Keratinocyte (primary cell): ENCODE results near the gene IGFBP5. TPM values are rescaled to one million over a fixed set of nuclear protein-coding genes. Genes with fewer than 3 reads are reported as not detected.

ENCODE experiments used
- DNase-seq: peaks from one replicate; pipeline ENCODE4 v3.0.0-alpha.2; 2011; ENCODE audit warnings: low read depth, missing footprints, low spot score
- FAIRE-seq: peaks from 2 replicates; lab custom pipeline; 2011; peaks lifted over from hg19 to GRCh38; lab: Jason Lieb, UNC
- H2AFZ ChIP-seq: 2 replicates; pipeline ENCODE4 v1.6.0; 2012; ENCODE audit warnings: low read length, control low read depth, inconsistent platforms; ENCODE audit not compliant: control insufficient read depth
- H3K27ac ChIP-seq: 2 replicates; pipeline ENCODE4 v1.5.1; 2011; ENCODE audit warnings: low read length; ENCODE audit not compliant: control insufficient read depth, insufficient read depth
- H3K27me3 ChIP-seq: 3 replicates; pipeline ENCODE4 v1.6.0; 2011; ENCODE audit warnings: low read length; ENCODE audit not compliant: control insufficient read depth, insufficient read depth; ENCODE audit errors: extremely low read depth
- H3K36me3 ChIP-seq, 2 experiments: 2 replicates in 1 of 2; 3 replicates in 1 of 2; pipeline ENCODE4 v1.5.1; 2011; ENCODE audit warnings: low read length in 2 of 2, mild to moderate bottlenecking in 1 of 2; ENCODE audit not compliant: control insufficient read depth in 2 of 2, insufficient read depth in 2 of 2; ENCODE audit errors: extremely low read depth in 1 of 2
- H3K4me1 ChIP-seq: 3 replicates; pipeline ENCODE4 v1.5.1; 2011; ENCODE audit warnings: low read length; ENCODE audit not compliant: control insufficient read depth, insufficient read depth; ENCODE audit errors: extremely low read depth
- H3K4me2 ChIP-seq: 3 replicates; pipeline ENCODE4 v1.6.0; 2011; ENCODE audit warnings: low read depth, low read length; ENCODE audit not compliant: control insufficient read depth, insufficient read depth; ENCODE audit errors: extremely low read depth
- H3K4me3 ChIP-seq, 3 experiments: fragments of 200-600 bp in 1 of 3; sonication (generic) in 1 of 3; 2 replicates in 2 of 3; 3 replicates in 1 of 3; pipeline ENCODE4 v1.5.1; 2011 to 2016; ENCODE audit warnings: low read length in 3 of 3, mild to moderate bottlenecking in 3 of 3, control low read depth in 2 of 3, inconsistent platforms in 1 of 3, low read depth in 1 of 3, mixed read lengths in 1 of 3, mixed run types in 1 of 3, moderate library complexity in 1 of 3; ENCODE audit not compliant: control insufficient read depth in 2 of 3, insufficient read depth in 2 of 3; ENCODE audit errors: extremely low read depth in 1 of 3
- H3K79me2 ChIP-seq: 2 replicates; pipeline ENCODE4 v1.6.0; 2012; ENCODE audit warnings: low read length; ENCODE audit not compliant: control insufficient read depth, insufficient read depth
- H3K9ac ChIP-seq: 3 replicates; pipeline ENCODE4 v1.6.0; 2011; ENCODE audit warnings: low read length; ENCODE audit not compliant: control insufficient read depth, insufficient read depth; ENCODE audit errors: extremely low read depth
- H3K9me1 ChIP-seq: 3 replicates; pipeline ENCODE4 v1.6.0; 2011; ENCODE audit warnings: low read length; ENCODE audit not compliant: control insufficient read depth, insufficient read depth; ENCODE audit errors: extremely low read depth
- H3K9me3 ChIP-seq: 2 replicates; pipeline ENCODE4 v1.5.1; 2012; ENCODE audit warnings: low read depth, low read length; ENCODE audit not compliant: control insufficient read depth
- H4K20me1 ChIP-seq: 3 replicates; pipeline ENCODE4 v1.6.0; 2011; ENCODE audit warnings: low read length; ENCODE audit not compliant: control insufficient read depth, insufficient read depth; ENCODE audit errors: extremely low read depth
- CTCF ChIP-seq, 3 experiments: IDR thresholded peaks in 1 of 3; conservative IDR thresholded peaks in 1 of 3; optimal IDR thresholded peaks in 1 of 3; 2 replicates in 2 of 3; 3 replicates in 1 of 3; pipeline versions ENCODE3 to v1.5.1; 2011; ENCODE audit warnings: low read length in 3 of 3, mild to moderate bottlenecking in 3 of 3, moderate library complexity in 2 of 3, control low read depth in 1 of 3, inconsistent platforms in 1 of 3; ENCODE audit not compliant: insufficient read depth in 2 of 3; ENCODE audit errors: extremely low read depth in 1 of 3
- EZH2 ChIP-seq: IDR thresholded peaks from one replicate; pipeline ENCODE4 v1.6.1; 2012; ENCODE audit warnings: inconsistent platforms, mild to moderate bottlenecking, low read length, moderate library complexity
- dilution Hi-C: fragments of 300-500 bp; cut with MboI; formaldehyde crosslinking; loops from one replicate; pipeline ENCODE4 v1.7.0; 2020; ENCODE audit warnings: low sequenced_read_pairs; ENCODE audit not compliant: extremely low pct_ligation_motif_present
- polyA plus RNA-seq, 5 experiments: library from polyadenylated mRNA; depleted of rRNA in 3 of 5; stranded (reverse) in 3 of 5; stranded (forward) in 1 of 5; unstranded in 1 of 5; fragments of >200 nt; gene quantifications; 1 replicate in 1 of 5; 2 replicates in 3 of 5; 3 replicates in 1 of 5; pipeline versions ENCODE4 v1.2.1 to v1.2.3, GENCODE V29; 2011 to 2012; ENCODE audit warnings: missing spikeins in 2 of 5, low read depth in 1 of 5, low replicate concordance in 1 of 5

IGFBP5 gene
- polyA plus RNA-seq, 1 donor (not counting 4 experiments of a cell fraction or from before 2014, with no cell fraction given) = 1.1 TPM

- H3K27ac ChIP-seq = peak overlapping the region; percentile 48
- H2AFZ ChIP-seq = peak overlapping the region; percentile 96
- peak overlapping the region; percentile 44 for H3K4me2 ChIP-seq
- dilution Hi-C loops = no loop called here
- DNase-seq = no peak
- peak; percentile 58 for FAIRE-seq
- H4K20me1 ChIP-seq = no peaks in the 10 kb centered on the region
- TF ChIP-seq CTCF (optimal IDR thresholded peaks at IDR 0.05 in 1 of 3, IDR thresholded peaks at IDR 0.05 in 1 of 3, conservative IDR thresholded peaks at IDR 0.05 in 1 of 3; ENCODE audit: extremely low read depth in 1 of 3, insufficient read depth in 2 of 3, low read length in 3 of 3) = no peak
- TF ChIP-seq EZH2 = no peak
- peak overlapping the region in 2 of 3 experiments; percentile 27 to 34 for H3K4me3 ChIP-seq
- H3K9me1 ChIP-seq = no peaks in the 10 kb centered on the region
- no peaks in the 10 kb centered on the region for H3K27me3 ChIP-seq
- H3K36me3 ChIP-seq = no peaks in the 10 kb centered on the region
- H3K9ac ChIP-seq = peak overlapping the region; percentile 34
- no peaks in the 10 kb centered on the region for H3K79me2 ChIP-seq
- peaks cover 42% of the 10 kb centered on the region for H3K4me1 ChIP-seq
- H3K9me3 ChIP-seq = no peaks in the 10 kb centered on the region
Observed at GRCh38 chr2:216710551-216711301, 15.4 kb upstream of the IGFBP5 start.

- Histone ChIP-seq H2AFZ (no peak overlapping the region), H3K27me3 (no peaks in the 10 kb centered on the region), H3K4me1 (peaks cover 11% of the 10 kb centered on the region), H3K79me2 (no peaks in the 10 kb centered on the region), H4K20me1 (no peaks in the 10 kb centered on the region), H3K27ac (no peak overlapping the region), H3K9me1 (no peaks in the 10 kb centered on the region), H3K36me3 (no peaks in the 10 kb centered on the region), H3K4me3 (no peak overlapping the region), H3K9ac (no peak overlapping the region), H3K9me3 (no peaks in the 10 kb centered on the region), H3K4me2 (no peak overlapping the region)
- TF ChIP-seq EZH2 (no peak), CTCF (optimal IDR thresholded peaks at IDR 0.05 in 1 of 3, IDR thresholded peaks at IDR 0.05 in 1 of 3, conservative IDR thresholded peaks at IDR 0.05 in 1 of 3; ENCODE audit: extremely low read depth in 1 of 3, insufficient read depth in 2 of 3, low read length in 3 of 3) (no peak)
- dilution Hi-C loops = no loop called here
- DNase-seq = no peak
- FAIRE-seq = no peak
Observed at GRCh38 chr2:216702756-216703155, 7.4 kb upstream of the IGFBP5 start.
